HepG2 (cell line): ENCODE measurements around the gene PCNT. TPM values are rescaled to one million over a fixed set of nuclear protein-coding genes. Genes with fewer than 3 reads are reported as not detected.

ENCODE experiments used
- BRCA1 ChIP-seq: sonication (generic); formaldehyde crosslinking; IDR thresholded peaks from 2 replicates; pipeline ENCODE4 v1.4.0; 2020; ENCODE audit warnings: missing genetic modification reagents
- CBX5 ChIP-seq: sonication (generic); formaldehyde crosslinking; IDR thresholded peaks from 2 replicates; pipeline ENCODE4 v1.4.0; 2020; ENCODE audit warnings: missing genetic modification reagents, borderline replicate concordance
- CREB1 ChIP-seq, 2 experiments: fragments of 450-650 bp in 1 of 2; IDR thresholded peaks; 2 replicates each; pipeline ENCODE4 v1.6.1; 2016 to 2017; ENCODE audit warnings: control low read depth in 1 of 2, mild to moderate bottlenecking in 1 of 2, missing compliant biosample characterization in 1 of 2, missing genetic modification characterization in 1 of 2
- FOSL1 ChIP-seq: sonication (generic); formaldehyde crosslinking; IDR thresholded peaks from 2 replicates; pipeline ENCODE4 v1.9.0; 2021; ENCODE audit warnings: missing genetic modification reagents, borderline replicate concordance
- HMG20A ChIP-seq: IDR thresholded peaks from 2 replicates; pipeline ENCODE4 v1.6.1; 2016; ENCODE audit warnings: borderline replicate concordance
- IRX3 ChIP-seq: sonication (generic); formaldehyde crosslinking; IDR thresholded peaks from 2 replicates; pipeline ENCODE4 v1.8.1; 2023; ENCODE audit warnings: mild to moderate bottlenecking, low read depth, missing genetic modification reagents, borderline replicate concordance
- NR2F1 ChIP-seq, 2 experiments: fragments of 450-650 bp in 1 of 2; formaldehyde crosslinking in 1 of 2; IDR thresholded peaks; 2 replicates each; pipeline versions ENCODE4 v1.5.0 to v1.6.1; 2016 to 2020; ENCODE audit warnings: mild to moderate bottlenecking in 1 of 2, missing compliant biosample characterization in 1 of 2, missing genetic modification reagents in 1 of 2, moderate library complexity in 1 of 2
- RELA ChIP-seq: sonication (generic); formaldehyde crosslinking; IDR thresholded peaks from 2 replicates; pipeline ENCODE4 v1.4.0; 2020; ENCODE audit warnings: missing genetic modification reagents
- SKIL ChIP-seq: sonication (generic); formaldehyde crosslinking; IDR thresholded peaks from 2 replicates; pipeline ENCODE4 v1.8.0; 2022; ENCODE audit warnings: missing genetic modification reagents, mild to moderate bottlenecking, moderate library complexity, borderline replicate concordance
- SMAD1 ChIP-seq: sonication (generic); formaldehyde crosslinking; IDR thresholded peaks from 2 replicates; pipeline ENCODE4 v1.4.0; 2020; ENCODE audit warnings: missing genetic modification reagents, low read depth, mild to moderate bottlenecking, borderline replicate concordance
- STAT5B ChIP-seq: sonication (generic); formaldehyde crosslinking; IDR thresholded peaks from 2 replicates; pipeline ENCODE4 v1.4.0; 2020; ENCODE audit warnings: missing genetic modification reagents
- SUZ12 ChIP-seq: fragments of 150-350 bp; IDR thresholded peaks from 2 replicates; pipeline ENCODE4 v1.6.1; 2014; ENCODE audit warnings: low read depth, low read length
- TRAFD1 ChIP-seq: sonication (generic); formaldehyde crosslinking; IDR thresholded peaks from 2 replicates; pipeline ENCODE4 v1.5.1; 2020; ENCODE audit warnings: missing genetic modification reagents, mild to moderate bottlenecking, borderline replicate concordance
- ZNF318 ChIP-seq: sonication (generic); formaldehyde crosslinking; IDR thresholded peaks from 2 replicates; pipeline ENCODE4 v1.4.0; 2020; ENCODE audit warnings: mild to moderate bottlenecking, missing genetic modification reagents
- ZNF441 ChIP-seq: sonication (generic); formaldehyde crosslinking; IDR thresholded peaks from 2 replicates; pipeline ENCODE4 v1.7.0; 2021; ENCODE audit warnings: missing genetic modification reagents, borderline replicate concordance
- ZNF530 ChIP-seq: sonication (generic); formaldehyde crosslinking; IDR thresholded peaks from 2 replicates; pipeline ENCODE4 v1.5.0; 2020; ENCODE audit warnings: low read depth, mild to moderate bottlenecking, missing genetic modification reagents
- ZNF776 ChIP-seq: sonication (generic); formaldehyde crosslinking; IDR thresholded peaks from 2 replicates; pipeline ENCODE4 v1.4.0; 2020; ENCODE audit warnings: mild to moderate bottlenecking, missing genetic modification reagents
- polyA plus RNA-seq, 8 experiments: library from polyadenylated mRNA; depleted of rRNA in 3 of 8; stranded (reverse) in 7 of 8; unstranded in 1 of 8; fragments of >200 nt; fragmentation: Illumina TruSeq in 4 of 8; extraction: Trizol in 4 of 8; gene quantifications; 2 replicates each; pipeline versions ENCODE4 v1.2.1 to v1.2.3, GENCODE V29; 2011 to 2016; ENCODE audit warnings: low read depth in 4 of 8, missing spikeins in 1 of 8, mixed read lengths in 1 of 8; ENCODE audit not compliant: insufficient read depth in 1 of 8
- total RNA-seq, 5 experiments: library from RNA; depleted of rRNA; stranded (reverse); fragments of >200 nt; fragmentation: Illumina TruSeq; extraction: Trizol; gene quantifications; 2 replicates each; pipeline ENCODE4 v1.2.3, GENCODE V29; 2016; ENCODE audit warnings: low read depth in 1 of 5

PCNT gene
- total and polyA plus RNA-seq, 2 of the 13 experiments (the other 11 are each of a cell fraction or from before 2014, with no cell fraction given), result 5.6 to 12.4 TPM

GRCh38 chr21:46458315-46459023, 134.5 kb downstream of the PCNT start, which contains the start of gene DIP2A (continued):
- TF ChIP-seq STAT5B (CRISPR knock-in tag), result no peak
- TF ChIP-seq FOSL1 (CRISPR knock-in tag), result no peak
- TF ChIP-seq SKIL, result 0 out of 2 replicates have a peak, but pooled peaks have one; percentile 40
- no peak for TF ChIP-seq CBX5 (CRISPR knock-in tag)
- TF ChIP-seq NR2F1 (CRISPR knock-in tag; IDR thresholded peaks at IDR 0.05), result peak; percentile 36 to 72; a peak in 2 of 4 replicates
- no peak for TF ChIP-seq ZNF530 (CRISPR knock-in tag)
- no peak for TF ChIP-seq RELA
- peak; percentile 52 for TF ChIP-seq SUZ12
- TF ChIP-seq ZNF318 (CRISPR knock-in tag), result peak; percentile 27; the same call in 1 of the 2 replicates
- TF ChIP-seq SMAD1 (CRISPR knock-in tag), result no peak
- TF ChIP-seq CREB1 (IDR thresholded peaks at IDR 0.05), result peak; percentile 75
- TF ChIP-seq CREB1 (CRISPR knock-in tag; IDR thresholded peaks at IDR 0.05), result no peak
- TF ChIP-seq ZNF776 (CRISPR knock-in tag), result peak; percentile 72; the same call in 1 of the 2 replicates
- TF ChIP-seq IRX3 (CRISPR knock-in tag), result no peak
- no peak for TF ChIP-seq ZNF441 (CRISPR knock-in tag)
- TF ChIP-seq HMG20A (CRISPR knock-in tag), result no peak
- TF ChIP-seq TRAFD1, result no peak
- TF ChIP-seq BRCA1 (CRISPR knock-in tag), result no peak
